Muscle layer of duodenum (tissue), 2 donors: ENCODE results near the gene SNX8.
A peak's percentile ranks its signal among the peaks of the same experiment; 100 is the strongest.
"Not testable (repeated sequence)": the region's sequence is repeated elsewhere in the genome, so short reads cannot be mapped to it uniquely, and the experiment has no call there.

Experiments
- H3K27ac ChIP-seq: one replicate; pipeline ENCODE4 v1.7.0; 2013; ENCODE audit warnings: mild to moderate bottlenecking, low read length
- H3K27me3 ChIP-seq: one replicate; pipeline ENCODE4 v1.7.0; 2013; ENCODE audit warnings: low read depth, mild to moderate bottlenecking, control low read depth, low read length
- H3K36me3 ChIP-seq, 2 donors: one replicate each; pipeline ENCODE4 v1.7.0; 2013; ENCODE audit warnings: low read length in 2 of 2, control low read depth in 1 of 2, mild to moderate bottlenecking in 1 of 2; ENCODE audit not compliant: insufficient read depth in 2 of 2, control insufficient read depth in 1 of 2
- H3K4me1 ChIP-seq, 2 donors: one replicate each; pipeline ENCODE4 v1.7.0; 2013; ENCODE audit warnings: low read length in 2 of 2, mild to moderate bottlenecking in 2 of 2, control low read depth in 1 of 2, moderate library complexity in 1 of 2; ENCODE audit not compliant: insufficient read depth in 2 of 2, control insufficient read depth in 1 of 2
- H3K4me3 ChIP-seq, 2 donors: one replicate each; pipeline ENCODE4 v1.7.0; 2013; ENCODE audit warnings: low read length in 2 of 2, low read depth in 1 of 2, mild to moderate bottlenecking in 1 of 2
- H3K9me3 ChIP-seq, 2 donors: one replicate each; pipeline ENCODE4 v1.7.0; 2013; ENCODE audit warnings: low read length in 2 of 2, control low read depth in 1 of 2, mild to moderate bottlenecking in 1 of 2; ENCODE audit not compliant: control insufficient read depth in 1 of 2
- donor health status: healthy.

SNX8 gene

DNA sequence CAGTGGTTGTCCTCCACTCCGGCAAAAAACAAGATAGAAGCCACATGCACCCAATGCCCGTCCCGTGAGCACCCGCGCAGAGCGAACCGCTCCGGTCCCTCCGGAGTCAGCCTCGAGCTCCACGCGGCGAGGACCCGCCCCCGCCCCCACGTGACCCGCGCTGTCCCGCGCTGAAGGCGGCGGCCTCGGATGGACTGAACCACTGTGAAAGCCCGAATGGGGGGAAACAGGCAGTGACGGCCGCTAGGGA, 39.6 kb upstream of the SNX8 start:
- Histone ChIP-seq H3K27me3 (no peaks in the 10 kb centered on the region), H3K4me1 (peaks cover 9 to 30% of the 10 kb centered on the region in 2 donors)

DNA sequence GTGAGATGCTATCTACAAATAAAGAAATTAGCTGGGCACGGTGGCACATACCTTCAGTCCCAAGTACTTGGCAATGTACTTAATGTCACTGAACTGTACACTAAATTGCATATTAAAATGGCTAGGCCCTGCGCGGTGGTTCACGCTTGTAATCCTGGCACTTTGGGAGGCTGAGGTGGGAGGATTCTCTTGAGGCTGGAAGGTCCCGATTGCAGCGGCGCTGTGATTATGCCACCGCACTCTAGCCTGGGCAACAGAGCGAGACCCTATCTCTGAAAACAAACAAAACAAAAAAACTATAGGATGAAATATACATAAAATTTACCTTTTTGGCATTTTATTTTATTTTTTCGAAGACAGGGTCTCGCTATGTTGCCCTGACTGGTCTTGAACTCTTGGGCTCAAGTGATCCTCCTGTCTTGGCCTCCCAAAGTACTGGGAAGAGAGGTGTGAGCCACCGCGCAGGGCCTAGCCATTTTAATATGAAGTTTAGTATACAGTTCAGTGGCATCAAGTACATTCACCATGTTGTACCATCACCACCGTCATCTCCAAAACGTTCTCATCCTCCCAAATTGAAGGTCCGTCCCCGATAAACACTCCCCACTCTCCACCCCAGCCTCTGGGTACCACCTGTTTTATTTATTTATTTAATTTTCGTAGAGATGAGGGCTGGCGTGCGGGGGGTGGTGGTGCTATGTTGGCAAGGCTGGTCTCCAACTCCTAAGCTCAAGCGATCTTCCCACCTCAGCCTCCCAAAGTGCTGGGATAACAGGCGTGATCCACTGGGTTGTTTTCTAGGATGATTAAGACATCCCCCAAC, 39.1 kb upstream of the SNX8 start:
- H3K4me3 ChIP-seq, result peak overlapping the region; percentile 79 to 99
- H3K9me3 ChIP-seq, result no peaks in the 10 kb centered on the region
- no peaks in the 10 kb centered on the region for H3K27me3 ChIP-seq
- peaks cover 8 to 11% of the 10 kb centered on the region in 2 donors for H3K36me3 ChIP-seq
- H3K27ac ChIP-seq, result peak overlapping the region; percentile 100
- H3K4me1 ChIP-seq, result peaks cover 8 to 28% of the 10 kb centered on the region in 2 donors

More for the DNA sequence above, 39.6 kb upstream of the SNX8 start:
- Histone ChIP-seq H3K36me3 (peaks cover 8 to 11% of the 10 kb centered on the region in 2 donors), H3K9me3 (no peaks in the 10 kb centered on the region), H3K4me3 (peak overlapping the region; percentile 79 to 99), H3K27ac (peak overlapping the region; percentile 100)

DNA sequence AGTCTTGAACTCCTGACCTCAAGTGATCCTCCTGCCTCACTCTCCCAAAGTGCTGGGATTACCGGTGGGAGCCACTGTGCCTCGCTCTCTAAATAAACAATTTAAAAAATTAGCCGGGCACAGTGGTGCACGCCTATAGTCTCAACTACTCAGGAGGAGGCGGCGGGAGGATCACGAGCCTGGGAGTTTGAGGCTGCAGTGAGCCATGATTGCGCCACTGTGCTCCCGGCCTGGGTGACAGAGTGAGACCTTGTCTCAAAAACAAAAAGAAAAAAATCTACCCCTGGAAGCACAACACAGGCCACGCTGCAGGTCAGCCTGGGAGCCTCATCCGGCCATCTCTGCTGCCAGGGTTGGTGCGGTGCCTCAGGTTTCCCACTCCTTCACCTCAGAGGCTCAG, 36.6 kb upstream of the SNX8 start:
- Histone ChIP-seq H3K9me3 (no peaks in the 10 kb centered on the region), H3K4me3 (no peak overlapping the region), H3K36me3 (peaks cover 0 to 8% of the 10 kb centered on the region in 2 donors), H3K27ac (no peak overlapping the region), H3K4me1 (peaks cover 0 to 9% of the 10 kb centered on the region in 2 donors), H3K27me3 (no peaks in the 10 kb centered on the region)

DNA sequence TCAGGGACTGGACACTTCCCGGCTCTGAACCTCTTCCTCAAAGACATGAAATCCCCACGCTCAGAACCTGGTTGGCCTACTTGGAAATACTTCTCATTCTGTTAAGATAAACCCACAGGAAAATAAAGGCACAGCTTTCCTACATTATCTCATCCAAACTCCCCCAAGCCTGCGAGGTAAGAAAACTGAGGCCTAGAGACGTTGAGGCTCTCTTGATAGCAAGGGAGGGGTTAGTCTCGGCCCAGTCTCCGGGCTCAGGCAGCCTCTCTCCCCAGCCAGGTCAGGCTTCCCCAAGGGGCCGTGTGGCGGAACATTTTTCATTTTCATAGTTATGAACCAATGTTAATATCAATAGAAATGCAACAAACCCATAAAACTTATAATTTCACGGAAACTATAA, 35.8 kb upstream of the SNX8 start:
- Histone ChIP-seq H3K4me1 (peaks cover 0 to 5% of the 10 kb centered on the region in 2 donors), H3K9me3 (no peaks in the 10 kb centered on the region), H3K36me3 (peaks cover 0 to 8% of the 10 kb centered on the region in 2 donors), H3K4me3 (no peak overlapping the region), H3K27me3 (no peaks in the 10 kb centered on the region), H3K27ac (no peak overlapping the region)

DNA sequence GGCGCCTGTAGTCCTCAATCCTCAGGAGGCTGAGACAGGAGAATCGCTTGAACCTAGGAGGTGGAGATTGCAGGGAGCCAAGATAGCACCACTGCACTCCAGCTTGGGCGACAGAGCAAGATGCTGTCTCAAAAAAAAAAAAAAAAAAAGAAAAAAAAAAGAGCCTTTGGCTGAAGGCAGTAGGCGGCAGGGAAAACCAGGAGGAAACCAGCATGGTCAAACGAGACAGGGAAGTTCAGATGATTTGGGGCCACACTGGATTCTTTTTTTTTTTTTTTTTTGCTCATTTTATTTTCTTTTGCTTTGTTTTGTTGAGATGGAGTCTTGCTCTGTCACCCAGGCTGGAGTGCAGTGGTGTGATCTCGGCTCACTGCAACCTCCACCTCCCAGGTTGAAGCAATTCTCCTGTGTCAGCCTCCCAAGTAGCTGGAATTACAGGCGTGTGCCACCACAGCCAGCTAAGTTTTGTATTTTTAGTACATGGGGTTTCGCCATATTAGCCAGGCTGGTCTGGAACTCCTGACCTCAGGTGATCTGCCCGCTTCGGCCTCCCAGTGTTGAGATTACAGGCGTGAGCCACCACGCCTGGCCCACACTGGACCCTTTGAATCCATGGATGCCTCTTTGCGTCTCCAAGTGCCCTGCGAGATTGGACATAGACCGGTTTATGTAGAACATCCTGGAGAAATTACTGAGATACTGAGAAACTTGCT, 33.3 kb upstream of the SNX8 start:
- not testable (repeated sequence) for H3K27me3 ChIP-seq, H3K36me3 ChIP-seq, H3K27ac ChIP-seq, H3K9me3 ChIP-seq, H3K4me1 ChIP-seq
- peak overlapping the region in 1 of 2 donors; percentile 28 for H3K4me3 ChIP-seq

DNA sequence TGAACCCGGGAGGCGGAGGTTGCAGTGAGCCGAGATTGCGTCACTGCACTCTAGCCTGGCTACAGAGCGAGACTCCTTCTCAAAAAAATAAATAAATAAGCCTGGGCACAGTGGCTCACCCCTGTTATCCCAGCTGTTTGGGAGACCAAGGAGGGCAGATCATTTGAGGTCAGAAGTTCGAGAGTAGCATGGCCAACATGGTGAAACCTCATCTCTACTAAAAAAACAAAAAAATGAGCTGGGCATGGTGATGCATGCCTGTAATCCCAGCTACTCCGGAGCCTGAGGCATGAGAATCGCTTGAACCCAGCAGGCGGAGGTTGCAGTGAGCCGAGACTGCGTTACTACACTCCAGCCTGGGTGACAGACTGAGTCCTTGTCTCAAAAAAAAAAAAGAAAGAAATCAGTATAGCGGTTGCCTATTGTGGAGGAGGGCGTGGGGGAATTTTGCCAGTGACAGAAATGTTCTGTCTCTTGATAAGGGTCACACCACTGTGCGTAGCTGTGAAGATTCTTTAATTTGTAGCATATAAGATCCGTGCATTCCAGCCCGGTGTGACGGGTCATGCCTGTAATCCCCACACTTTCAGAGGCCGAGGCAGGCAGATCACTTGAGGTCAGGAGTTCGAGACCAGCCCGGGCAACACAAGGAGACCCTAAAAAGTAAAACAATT, 22.5 kb upstream of the SNX8 start:
- no peak overlapping the region for H3K27ac ChIP-seq
- no peaks in the 10 kb centered on the region for H3K9me3 ChIP-seq
- H3K4me3 ChIP-seq, result no peak overlapping the region
- no peaks in the 10 kb centered on the region for H3K36me3 ChIP-seq
- H3K27me3 ChIP-seq, result no peaks in the 10 kb centered on the region
- H3K4me1 ChIP-seq, result no peaks in the 10 kb centered on the region

DNA sequence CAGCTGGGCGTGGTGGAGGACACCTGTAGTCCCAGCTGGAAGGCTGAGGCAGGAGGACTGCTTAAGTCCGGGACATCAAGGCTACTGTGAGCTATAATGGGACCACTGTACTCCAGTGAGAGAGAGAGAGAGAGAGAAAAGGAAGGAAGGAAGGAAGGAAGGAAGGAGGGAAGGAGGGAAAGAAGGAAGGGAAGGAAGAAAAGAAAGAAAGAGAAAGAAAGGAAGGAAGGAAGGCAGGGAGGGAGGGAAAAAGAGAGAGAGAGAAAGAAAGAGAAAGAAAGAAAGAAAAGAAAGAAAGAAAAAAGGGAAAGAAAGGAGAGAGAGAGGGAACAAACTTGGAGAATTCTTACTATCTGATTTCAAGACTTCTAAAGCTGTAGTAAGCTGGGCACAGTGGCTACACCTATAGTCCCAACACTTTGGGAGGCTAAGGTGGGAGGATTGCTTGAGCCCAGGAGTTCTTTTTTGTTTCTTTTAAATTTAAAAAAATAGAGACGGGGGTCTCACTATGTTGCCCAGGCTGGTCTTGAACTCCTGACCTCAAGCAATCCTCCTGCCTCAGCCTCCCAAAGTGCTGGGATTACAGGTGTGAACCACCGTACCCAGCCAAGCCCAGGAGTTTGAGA, 18.5 kb upstream of the SNX8 start:
- not testable (repeated sequence) for H3K27ac ChIP-seq, H3K27me3 ChIP-seq, H3K4me3 ChIP-seq, H3K4me1 ChIP-seq, H3K9me3 ChIP-seq, H3K36me3 ChIP-seq

DNA sequence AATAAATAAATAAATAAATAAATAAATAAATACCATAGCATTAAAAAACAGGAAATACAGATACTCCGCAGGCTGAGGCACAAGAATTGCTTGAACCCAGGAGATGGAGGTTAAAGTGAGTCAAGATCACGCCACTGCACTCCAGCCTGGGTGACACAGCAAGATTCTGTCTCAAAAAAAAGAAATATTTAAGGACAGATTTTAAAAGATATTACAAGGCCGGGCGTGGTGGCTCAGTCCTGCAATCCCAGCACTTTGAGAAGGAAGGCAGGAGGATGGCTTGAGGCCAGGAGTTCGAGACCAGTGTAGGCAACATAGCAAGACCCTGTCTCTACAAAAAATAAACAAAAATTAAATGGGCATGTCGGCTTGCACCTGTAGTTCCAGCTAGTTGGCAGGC, 17.5 kb upstream of the SNX8 start:
- H3K9me3 ChIP-seq, result no peaks in the 10 kb centered on the region
- H3K27me3 ChIP-seq, result no peaks in the 10 kb centered on the region
- H3K4me1 ChIP-seq, result no peaks in the 10 kb centered on the region

DNA sequence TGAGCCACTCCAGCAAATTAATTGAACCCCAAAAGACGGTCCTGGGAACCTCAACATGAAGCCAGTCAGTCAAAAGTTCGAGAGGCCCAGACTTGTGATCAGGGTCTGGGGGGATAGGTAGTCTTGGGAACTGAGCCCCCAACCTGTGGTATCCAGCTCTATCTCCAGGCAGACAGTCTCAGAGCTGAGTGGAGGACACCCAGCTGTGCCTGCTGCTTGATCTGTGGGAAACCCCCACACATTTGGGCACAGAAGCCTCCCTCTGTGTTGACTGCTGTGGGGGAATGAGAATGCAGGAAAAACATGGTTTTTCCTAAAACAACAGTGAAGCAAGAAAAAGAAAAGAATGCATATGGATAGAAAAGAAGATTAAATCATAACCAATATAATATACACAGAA, 16.3 kb upstream of the SNX8 start:
- Histone ChIP-seq H3K36me3 (no peaks in the 10 kb centered on the region), H3K9me3 (no peaks in the 10 kb centered on the region), H3K27ac (no peak overlapping the region), H3K4me1 (no peaks in the 10 kb centered on the region), H3K4me3 (no peak overlapping the region), H3K27me3 (no peaks in the 10 kb centered on the region)

More for the DNA sequence above, 17.5 kb upstream of the SNX8 start:
- Histone ChIP-seq H3K36me3 (no peaks in the 10 kb centered on the region), H3K27ac (no peak overlapping the region), H3K4me3 (no peak overlapping the region)

DNA sequence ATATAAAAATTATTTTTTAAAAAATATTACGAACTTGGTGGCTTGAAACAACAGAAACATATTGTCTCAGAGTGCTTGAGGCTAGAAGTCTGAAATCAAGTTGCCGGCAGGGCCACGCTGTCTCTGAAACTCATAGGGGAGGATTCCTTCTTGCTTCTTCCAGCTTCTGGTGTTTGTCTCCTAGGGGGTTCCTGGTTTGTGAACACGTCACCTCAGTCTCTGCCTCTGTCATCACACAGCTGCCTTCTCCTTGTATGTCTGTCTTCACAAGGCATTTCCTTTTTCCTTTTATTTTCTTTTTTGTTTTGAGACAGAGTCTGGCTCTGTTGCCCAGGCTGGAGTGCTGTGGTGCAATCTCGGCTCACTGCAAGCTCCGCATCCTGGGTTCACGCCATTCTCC, 12.7 kb upstream of the SNX8 start:
- Histone ChIP-seq H3K27me3 (no peaks in the 10 kb centered on the region), H3K4me3 (no peak overlapping the region), H3K9me3 (no peaks in the 10 kb centered on the region), H3K36me3 (no peaks in the 10 kb centered on the region), H3K27ac (no peak overlapping the region), H3K4me1 (no peaks in the 10 kb centered on the region)

DNA sequence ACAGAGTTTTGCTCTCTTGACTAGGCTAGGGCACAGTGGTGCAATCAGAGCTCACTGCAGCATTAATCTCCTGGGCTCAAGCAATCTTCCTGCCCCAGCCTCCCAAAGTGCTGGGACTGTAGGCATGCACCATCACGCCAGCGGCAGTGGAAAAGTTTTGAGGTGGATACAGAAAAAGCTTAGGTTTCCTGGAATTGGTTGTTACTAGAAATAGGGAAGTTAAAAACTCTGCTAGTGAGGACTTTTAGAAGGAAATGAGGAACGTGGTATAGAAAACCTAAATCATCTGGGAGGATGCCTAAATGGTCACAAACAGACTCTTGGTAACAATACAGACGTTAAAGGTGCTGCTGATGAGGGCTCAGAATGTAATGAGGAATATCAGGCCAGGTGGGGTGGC, 10.9 kb upstream of the SNX8 start:
- no peaks in the 10 kb centered on the region for H3K9me3 ChIP-seq
- H3K4me3 ChIP-seq, result no peak overlapping the region
- H3K4me1 ChIP-seq, result no peaks in the 10 kb centered on the region
- H3K27ac ChIP-seq, result no peak overlapping the region
- H3K27me3 ChIP-seq, result no peaks in the 10 kb centered on the region
- no peaks in the 10 kb centered on the region for H3K36me3 ChIP-seq
